NCI-H1092 (cell line): ENCODE results near the gene SPNS3.

Experiments
- DNase-seq: peaks from one replicate; lab custom pipeline; 2025; lab: John Stamatoyannopoulos, UW

The SPNS3 gene

GRCh38 chr17:4465786-4466185 lies 32.0 kb downstream of the SPNS3 start:
- DNase-seq = no peak

GRCh38 chr17:4467287-4467686 lies 33.5 kb downstream of the SPNS3 start:
- DNase-seq = no peak

DNA sequence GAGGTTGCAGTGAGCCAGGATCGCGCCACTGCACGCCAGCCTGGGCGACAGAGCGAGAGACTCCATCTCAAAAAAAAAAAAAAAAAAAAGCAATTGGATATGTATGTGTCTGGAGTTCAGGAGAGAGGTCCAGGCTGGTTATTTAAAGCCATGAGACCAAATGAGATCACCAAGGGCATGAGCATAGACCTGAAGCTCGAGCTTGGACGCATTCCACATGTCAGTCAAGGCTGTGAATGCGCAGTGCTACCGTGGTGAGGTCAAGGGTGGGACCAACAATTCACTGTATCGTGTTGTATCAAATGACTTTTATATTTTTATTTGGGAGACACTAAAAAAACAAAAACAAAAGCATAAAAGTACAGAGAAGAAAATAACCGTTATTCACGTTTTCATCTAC lies 35.8 kb downstream of the SPNS3 start:
- no peak for DNase-seq

GRCh38 chr17:4472286-4472685 lies 38.5 kb downstream of the SPNS3 start:
- no peak for DNase-seq

DNA sequence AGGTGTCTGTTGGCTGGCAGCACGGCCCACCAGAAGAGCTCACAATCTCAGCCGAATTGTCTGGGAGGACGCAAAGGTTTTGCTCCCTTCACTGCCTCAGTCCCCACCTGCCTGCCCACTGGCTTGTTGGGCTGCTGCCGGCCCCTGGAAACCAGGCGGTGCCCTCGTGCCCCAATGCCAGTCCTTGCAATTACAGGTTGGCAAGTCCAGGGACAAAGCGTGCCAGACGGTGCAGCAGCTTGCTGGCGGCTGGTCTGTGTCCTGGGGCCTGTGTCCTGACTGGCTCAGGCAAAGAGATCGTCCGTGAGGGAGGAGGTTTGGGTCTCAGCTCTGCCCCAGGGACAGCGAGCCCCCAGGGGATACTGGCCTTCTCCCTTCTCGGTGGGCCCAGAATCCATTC lies 40.4 kb downstream of the SPNS3 start:
- no peak for DNase-seq

DNA sequence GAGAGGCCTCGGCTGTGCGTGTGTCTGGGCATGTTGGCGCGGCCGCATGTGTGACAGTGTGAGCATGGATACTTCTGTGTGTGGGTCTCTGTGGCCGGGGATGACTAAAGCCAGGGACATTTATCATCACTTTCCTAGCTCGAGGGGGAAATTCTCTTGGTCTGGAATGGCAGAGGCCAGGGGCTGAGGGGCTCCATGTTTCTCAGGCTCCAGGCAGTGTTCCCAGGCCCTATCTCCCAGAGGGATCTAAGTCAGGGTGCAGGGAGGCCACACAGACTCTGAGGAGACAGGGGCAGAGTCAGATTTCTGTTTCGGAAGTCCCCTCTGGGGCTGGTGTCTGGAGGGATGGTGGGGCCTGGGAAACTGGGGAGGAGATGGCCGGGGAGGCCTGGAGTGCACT lies 41.3 kb downstream of the SPNS3 start:
- no peak for DNase-seq

GRCh38 chr17:4475463-4475862 lies 41.7 kb downstream of the SPNS3 start:
- DNase-seq = no peak

DNA sequence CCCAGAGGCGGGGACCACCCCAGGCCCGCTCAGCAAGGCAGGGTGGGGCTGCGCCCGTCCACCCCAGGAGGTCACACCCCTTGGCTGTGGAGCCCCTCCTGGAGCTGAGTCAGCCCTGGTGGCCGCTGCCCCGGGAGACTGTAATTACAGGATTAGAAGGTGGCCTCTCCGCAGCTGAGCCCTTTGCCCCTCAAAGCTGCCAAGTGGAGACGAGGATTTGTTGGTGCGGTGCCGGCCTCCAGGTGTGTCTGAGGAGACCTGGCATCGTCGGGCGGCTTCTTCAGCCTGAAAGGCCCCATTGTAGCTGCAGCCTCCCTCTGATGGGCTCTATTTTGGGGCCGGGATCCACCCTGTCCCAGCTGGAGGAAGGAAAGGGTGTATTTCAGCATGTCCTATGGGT lies 42.3 kb downstream of the SPNS3 start:
- no peak for DNase-seq

GRCh38 chr17:4476511-4477070 lies 42.9 kb downstream of the SPNS3 start:
- DNase-seq = no peak

DNA sequence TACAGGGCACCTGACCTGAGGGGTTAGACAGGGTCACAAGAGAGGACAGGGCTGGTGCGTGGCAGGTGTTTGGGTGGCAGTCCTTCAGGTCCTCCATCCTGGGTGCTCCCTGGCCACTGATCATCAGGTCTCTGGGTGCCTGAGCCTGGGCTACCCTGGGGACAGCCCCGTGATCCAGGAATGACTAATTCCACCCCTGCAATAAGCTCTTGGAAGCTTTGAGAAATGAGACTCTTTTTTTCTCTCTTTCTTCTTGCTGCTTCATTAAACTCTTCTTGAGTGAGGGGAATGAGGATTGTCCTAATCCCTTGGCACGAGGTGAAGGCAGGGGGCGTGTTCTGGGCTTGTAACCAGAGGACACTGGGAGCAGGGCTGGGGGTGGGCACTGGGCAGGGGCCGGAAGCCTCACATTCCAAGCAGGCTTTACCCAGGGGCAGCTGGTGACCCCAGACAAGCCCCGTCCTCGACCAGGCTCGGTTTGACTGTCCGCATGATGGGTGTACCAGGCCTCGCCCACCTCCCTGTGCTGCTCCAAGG lies 43.6 kb downstream of the SPNS3 start:
- DNase-seq = no peak

DNA sequence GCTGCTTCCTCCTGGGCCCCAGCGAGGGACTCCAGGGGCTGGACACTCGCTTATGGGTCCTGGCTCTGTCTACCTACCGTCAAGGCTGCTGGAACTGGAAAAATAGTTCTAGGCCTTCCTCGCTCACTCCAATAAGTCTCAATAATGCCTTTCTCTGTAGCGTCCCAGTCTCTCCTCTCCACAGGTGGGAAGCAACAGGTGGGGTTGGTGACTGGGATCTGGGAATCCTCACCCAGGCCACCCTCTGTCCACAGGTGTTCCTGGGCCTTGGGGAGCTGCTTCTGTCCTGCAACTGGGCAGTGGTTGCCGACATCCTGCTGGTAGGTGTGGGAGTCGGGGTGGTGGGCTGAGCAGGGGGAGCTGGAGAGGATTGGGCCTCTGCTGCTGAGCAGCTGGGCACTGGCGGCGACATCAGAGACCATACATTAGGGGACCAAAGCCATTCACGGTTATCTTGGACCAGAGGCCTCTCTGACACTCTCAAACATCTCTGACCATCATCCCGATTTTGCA lies 44.6 kb downstream of the SPNS3 start:
- DNase-seq = no peak

DNA sequence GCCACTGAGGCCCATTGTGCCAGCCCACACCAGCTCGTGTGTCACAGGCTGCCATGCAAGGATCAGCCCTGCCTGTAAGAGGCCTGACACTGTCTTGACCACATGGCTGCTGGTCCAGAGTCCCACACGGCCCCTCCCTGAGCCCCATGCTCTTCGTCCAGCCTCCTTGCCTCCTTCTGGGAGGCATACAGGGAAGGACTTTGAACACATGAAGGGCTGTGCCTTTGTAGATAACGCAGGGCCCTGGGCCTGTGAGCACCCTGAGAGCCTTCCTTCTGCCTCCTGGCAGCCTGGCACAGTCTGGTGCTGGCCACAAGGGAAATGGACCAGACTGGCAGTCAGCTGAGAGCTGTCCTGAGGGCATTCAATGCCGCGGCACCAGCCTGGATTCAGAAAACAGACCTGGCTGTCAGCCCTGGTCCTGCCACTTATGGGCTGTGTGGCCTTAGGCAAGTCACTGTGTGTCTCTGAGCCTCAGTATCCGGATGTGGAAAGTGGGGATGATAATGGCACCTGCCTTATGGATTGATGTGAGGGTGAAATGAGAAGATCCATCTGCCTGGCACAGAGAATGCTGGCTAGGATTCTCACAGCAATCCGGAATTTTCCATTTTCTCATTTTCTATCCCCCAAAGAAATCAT lies 45.7 kb downstream of the SPNS3 start:
- DNase-seq = no peak

DNA sequence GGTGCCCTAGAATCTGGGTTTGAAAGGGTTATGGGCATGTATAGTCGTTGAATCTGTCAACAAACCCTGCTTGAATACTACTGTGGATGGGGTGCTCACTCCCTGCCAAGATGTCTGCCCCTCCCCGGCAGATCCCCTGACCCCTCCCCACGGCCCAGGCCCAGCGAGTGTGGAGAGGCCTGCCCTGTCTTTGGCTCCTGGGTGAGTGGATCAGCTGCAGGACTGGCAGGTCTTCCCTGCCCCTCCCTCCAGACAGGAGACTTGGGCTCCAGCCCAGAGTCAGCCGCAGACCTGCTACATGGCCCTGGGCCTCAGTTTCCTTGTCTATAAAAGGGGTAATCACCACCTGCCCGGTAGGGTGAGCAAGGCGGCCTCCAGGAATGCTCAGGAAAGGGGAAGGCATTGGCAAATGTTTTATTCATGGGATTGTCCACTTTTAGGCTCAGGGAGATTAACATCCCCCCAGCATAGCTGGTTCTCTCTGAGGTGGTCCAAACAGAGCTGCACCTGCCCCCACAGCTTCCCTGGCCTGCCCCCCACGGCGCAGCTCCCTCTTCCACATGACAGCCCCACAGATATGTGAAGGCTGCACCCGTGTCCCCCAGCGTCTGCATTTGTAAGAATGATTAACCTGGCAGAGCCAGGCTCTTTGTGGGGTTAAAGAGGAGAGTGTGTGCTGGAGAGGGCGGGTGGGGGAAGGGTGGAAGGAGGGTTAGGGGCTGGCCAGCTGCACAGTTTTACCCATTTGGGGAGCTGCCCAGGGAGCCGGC lies 46.4 kb downstream of the SPNS3 start:
- no peak for DNase-seq

DNA sequence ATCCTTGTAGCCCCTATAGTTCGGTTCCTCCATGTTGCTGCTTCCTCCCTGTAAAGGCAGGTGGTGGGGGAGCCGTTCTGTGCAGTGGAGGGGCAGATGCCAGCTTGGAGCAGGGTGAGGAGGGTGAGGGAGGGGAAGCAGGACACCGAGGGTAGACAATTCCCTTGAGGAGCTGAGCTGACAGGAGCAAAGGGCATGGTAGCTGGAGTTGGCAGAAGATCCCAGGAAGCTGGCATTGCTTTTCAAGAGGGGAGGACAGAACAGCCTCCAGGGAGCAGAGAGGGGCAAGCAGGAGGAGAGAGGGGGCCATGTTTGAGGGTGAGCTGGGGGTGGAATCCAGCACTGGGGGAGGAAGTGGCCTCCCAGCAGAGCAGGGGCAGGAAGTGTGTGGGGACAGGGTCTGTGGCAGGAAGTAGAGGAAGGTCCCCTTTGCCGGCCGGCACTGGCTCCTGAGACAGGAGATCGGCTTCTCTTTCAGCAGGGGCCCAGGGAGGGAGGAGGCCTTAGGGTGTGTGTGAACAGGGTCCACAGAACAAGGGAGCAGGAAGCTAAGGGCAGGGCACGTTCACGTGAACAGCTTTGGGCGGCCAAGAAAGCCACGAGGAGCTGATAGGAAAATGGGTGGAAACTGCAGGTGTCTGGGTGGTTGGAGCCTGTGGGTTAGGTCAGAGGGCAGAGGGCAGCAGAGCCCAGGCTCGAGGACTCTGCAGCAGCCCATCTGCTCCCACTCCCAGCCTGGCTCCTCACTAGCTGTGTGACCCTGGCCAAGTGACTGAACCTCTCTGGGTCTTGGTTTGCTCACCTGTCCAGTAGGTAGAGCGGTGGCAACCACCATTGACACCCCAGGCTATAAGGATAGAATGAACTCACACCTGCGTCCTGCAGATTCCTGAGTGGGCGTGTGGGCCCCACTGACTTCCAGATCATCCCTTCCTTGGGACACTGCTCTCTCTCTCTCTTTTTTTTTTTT lies 47.5 kb downstream of the SPNS3 start:
- DNase-seq = no peak

DNA sequence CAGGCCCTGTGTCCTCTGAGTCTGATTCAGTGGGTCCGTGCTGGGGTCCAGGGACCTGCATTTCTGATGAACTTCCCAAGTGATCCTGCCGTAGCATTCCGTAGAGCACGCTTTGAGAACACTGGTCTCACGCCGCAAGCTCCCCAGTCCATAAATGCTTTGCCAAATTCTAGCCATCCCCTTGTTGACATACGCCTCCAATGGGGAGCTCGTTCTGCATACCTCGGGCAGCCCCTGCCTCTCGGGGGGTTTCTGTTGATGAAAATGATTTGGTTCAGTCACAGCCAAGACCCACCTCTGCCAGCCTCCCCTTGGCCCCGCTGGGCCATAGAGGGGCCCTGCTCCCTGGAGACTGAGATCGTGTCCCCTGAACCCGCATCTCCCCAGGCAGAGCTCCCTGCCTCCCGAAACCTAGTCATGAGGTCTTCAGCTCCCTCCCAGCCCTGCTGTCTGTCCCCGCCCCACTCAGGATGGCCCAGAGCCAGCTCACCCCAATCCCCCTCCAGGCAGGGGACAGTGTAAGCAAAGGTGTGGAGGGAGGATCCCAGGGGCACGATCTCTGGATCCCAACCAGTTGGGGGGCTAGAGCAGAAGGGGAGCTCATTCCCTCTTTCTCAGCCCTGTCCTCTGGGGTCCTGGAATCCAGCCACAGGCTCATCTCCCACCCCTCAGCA lies 48.7 kb downstream of the SPNS3 start:
- DNase-seq = no peak

DNA sequence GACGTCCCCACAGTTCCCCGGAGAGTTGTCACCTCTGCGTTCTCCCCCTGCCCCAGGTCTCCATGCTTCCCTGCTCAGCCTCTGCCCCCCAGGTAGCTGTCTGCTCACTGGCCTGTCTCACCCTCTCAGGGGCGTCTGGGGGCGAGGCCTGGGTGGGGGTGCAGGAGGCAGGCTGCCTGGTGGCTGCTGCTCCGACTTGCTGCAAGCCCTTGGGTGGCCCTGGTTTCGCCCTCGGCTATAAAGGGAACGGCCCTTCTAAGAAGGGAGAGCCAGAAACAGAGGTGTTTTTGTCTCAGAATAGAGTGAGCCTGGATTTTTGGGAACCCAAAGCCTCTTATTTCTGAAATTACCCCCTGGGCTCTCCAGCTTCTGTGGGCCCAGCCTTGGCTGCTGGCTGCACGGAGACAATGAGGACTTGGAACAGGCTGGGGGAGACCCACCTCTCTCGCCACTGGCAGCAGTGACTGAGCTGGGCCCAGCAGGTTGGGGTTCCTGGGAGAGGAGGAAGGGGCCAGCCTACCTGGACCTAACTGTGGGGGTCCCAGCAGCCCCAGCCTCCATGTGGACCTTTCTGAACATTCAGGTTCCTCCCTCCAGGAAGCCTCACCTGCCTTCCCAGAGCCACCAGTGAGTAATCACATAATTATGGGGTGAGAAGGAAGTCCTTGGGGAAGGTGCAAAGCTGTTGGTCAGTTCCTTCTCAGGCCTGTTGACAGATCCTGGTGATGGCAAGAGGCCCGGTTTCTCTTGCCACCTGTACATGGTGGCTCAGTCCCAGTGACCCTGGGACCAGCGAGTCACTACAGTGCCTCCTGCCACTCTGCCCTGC lies 49.5 kb downstream of the SPNS3 start:
- DNase-seq = no peak

DNA sequence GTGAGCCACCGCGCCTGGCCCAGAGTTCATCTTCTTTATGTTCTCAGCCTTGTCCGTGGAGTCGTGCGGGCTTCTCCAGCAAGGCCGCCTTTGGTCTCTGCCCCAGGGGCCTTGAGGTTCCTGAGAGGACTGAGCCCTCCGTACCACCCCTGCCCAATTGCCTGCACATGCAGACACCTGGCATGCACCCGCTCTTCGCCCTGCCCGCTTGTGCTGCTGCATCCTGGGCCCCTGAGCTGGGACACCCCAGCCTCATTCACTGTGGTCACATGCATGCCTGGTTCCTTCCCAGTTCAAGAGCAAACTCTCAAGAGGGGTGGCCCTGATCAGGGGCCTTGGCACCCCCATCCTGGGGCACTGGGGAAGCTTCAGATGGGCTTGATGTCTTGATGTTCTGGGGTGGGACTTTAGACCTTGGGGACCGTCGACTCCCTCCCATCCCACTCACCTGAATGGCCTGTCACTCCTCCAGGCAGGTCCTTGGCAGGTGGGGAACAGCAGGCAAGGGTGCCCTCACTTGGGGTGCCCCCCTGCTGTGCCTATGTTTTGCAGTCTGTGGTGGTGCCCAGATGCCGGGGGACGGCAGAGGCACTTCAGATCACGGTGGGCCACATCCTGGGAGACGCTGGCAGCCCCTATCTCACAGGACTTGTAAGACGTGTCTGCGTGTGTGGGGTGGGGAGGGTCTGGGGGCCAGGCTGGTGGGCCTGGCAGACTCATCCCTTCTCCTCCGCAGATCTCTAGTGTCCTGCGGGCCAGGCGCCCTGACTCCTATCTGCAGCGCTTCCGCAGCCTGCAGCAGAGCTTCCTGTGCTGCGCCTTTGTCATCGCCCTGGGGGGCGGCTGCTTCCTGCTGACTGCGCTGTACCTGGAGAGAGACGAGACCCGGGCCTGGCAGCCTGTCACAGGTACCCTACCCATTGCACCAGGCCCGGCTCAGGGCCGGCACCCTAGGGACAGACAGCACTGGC lies 52.2 kb downstream of the SPNS3 start:
- DNase-seq = no peak

GRCh38 chr17:4487296-4487695 lies 53.6 kb downstream of the SPNS3 start:
- no peak for DNase-seq
